Measurements from ENCODE around the gene RASSF8. TPM values are rescaled to one million over a fixed set of nuclear protein-coding genes. Genes with fewer than 3 reads are reported as not detected.

RASSF8 gene
- total RNA-seq, 1 experiment from 2014 or later = 26.5 TPM

DNA sequence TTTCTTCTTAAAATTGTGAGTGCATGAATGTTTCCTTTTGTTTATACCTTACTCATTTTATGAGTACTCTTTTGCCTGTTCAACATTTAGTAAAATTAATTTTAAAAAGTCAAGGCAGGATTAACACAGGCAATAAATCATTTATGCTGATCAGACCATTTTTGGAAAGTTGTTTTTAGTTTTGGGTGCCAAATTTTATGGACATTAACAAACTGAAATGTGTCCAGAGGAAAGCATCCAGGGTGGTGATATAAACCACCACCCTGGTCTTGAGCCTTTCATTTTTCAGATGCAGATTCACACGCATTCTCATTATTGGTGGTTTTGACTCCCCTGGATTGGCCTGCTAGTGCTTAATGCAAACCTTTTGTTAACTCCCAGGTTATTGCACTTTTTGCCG lies 26.3 kb downstream of the RASSF8 start:
- no peaks in the 10 kb centered on the region for H3K9me2 ChIP-seq (ENCODE audit: insufficient read depth)
- H3K4me1 ChIP-seq (replicated peaks; ENCODE audit: insufficient read depth) = no peaks in the 10 kb centered on the region
- H3K4me3 ChIP-seq = no peak overlapping the region
- no peak overlapping the region for H3K27ac ChIP-seq
- no peak overlapping the region for H3K4me2 ChIP-seq
- H4K20me1 ChIP-seq (ENCODE audit: insufficient read depth) = no peaks in the 10 kb centered on the region
- no peaks in the 10 kb centered on the region for H3K27me3 ChIP-seq (ENCODE audit: insufficient read depth, low read depth)
- no peaks in the 10 kb centered on the region for H3K36me3 ChIP-seq (ENCODE audit: low read depth)
- DNase-seq = no peak
- TF ChIP-seq EZH2 (IDR thresholded peaks at IDR 0.05; ENCODE audit: low read depth) = no peak
- TF ChIP-seq, protein P1, sequence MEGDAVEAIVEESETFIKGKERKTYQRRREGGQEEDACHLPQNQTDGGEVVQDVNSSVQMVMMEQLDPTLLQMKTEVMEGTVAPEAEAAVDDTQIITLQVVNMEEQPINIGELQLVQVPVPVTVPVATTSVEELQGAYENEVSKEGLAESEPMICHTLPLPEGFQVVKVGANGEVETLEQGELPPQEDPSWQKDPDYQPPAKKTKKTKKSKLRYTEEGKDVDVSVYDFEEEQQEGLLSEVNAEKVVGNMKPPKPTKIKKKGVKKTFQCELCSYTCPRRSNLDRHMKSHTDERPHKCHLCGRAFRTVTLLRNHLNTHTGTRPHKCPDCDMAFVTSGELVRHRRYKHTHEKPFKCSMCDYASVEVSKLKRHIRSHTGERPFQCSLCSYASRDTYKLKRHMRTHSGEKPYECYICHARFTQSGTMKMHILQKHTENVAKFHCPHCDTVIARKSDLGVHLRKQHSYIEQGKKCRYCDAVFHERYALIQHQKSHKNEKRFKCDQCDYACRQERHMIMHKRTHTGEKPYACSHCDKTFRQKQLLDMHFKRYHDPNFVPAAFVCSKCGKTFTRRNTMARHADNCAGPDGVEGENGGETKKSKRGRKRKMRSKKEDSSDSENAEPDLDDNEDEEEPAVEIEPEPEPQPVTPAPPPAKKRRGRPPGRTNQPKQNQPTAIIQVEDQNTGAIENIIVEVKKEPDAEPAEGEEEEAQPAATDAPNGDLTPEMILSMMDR (conservative IDR thresholded peaks at IDR 0.05) = no peak
- peaks cover 47% of the 10 kb centered on the region for H3K79me2 ChIP-seq (ENCODE audit: low read depth)
- POLR2A ChIA-PET (ENCODE audit: unreplicated experiment) = no interaction called here
- no peaks in the 10 kb centered on the region; the same call in 1 of the 2 replicates for H3F3A ChIP-seq (ENCODE audit: insufficient read depth, low read depth)
- CTCF ChIA-PET = no interaction called here
- no peak overlapping the region for H2AFZ ChIP-seq
- BruUV-seq (replicated peaks) = no TSS peak
- intact Hi-C loops (cut with micrococcal nuclease; ENCODE audit: unreplicated experiment) = no loop called here
- no peaks in the 10 kb centered on the region for H3K9me3 ChIP-seq (ENCODE audit: insufficient read depth, low read depth)

DNA sequence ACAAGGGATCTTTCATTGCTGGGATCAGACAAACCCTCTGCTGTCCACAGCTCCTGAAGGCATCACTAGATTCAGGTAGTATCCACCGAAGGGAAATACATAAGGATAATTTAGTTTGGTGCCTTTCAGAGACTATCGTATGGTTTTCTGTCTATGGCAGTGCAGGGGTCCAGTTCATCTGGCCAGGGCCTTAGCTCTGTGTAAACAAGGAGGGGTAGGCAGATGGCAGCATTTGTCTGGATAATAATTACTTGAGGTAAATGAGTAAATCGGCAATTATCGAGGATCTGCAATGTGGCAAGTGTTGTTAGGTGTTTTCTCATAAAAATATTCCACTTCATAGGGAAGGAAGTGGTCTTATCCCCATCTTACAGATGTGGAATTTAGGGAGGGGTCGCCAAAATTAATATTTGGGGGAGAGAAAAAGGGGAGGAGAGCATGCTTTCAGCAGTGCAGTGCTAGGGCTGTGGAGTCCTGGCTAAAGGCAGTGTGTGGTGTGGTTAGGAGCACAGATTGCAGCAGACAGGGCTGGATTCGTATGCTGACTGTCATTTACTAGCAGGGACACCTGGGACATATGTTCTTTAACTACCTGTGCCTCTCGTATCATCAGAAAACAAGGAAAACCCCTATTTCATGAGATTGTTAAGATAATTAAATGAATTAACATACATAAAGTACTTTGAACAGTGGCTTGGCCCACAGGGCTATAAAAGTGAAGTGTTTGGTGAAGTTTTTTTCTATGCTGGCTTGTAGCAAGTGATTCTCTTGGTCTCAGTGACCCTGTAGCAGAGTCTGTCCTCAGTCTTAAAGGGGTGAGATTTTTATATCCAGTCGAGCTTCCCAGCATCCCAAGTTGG lies 27.1 kb downstream of the RASSF8 start:
- no peaks in the 10 kb centered on the region; the same call in 1 of the 2 replicates for H3F3A ChIP-seq (ENCODE audit: insufficient read depth, low read depth)
- H3K4me1 ChIP-seq (replicated peaks; ENCODE audit: insufficient read depth) = no peaks in the 10 kb centered on the region
- no peak overlapping the region for H3K27ac ChIP-seq
- H3K9me2 ChIP-seq (ENCODE audit: insufficient read depth) = no peaks in the 10 kb centered on the region
- peaks cover 42% of the 10 kb centered on the region for H3K79me2 ChIP-seq (ENCODE audit: low read depth)
- H2AFZ ChIP-seq = no peak overlapping the region
- ChIA-PET POLR2A (ENCODE audit: unreplicated experiment) (interaction anchor here (0.5 to 0.7 kb wide), 2 partner anchors 12 to 565 kb away, joined by 3 to 10 read pairs; no protein-coding TSS in a partner anchor), CTCF (no interaction called here)
- no TSS peak for BruUV-seq (replicated peaks)
- no peaks in the 10 kb centered on the region for H3K9me3 ChIP-seq (ENCODE audit: insufficient read depth, low read depth)
- H3K4me2 ChIP-seq = no peak overlapping the region
- H4K20me1 ChIP-seq (ENCODE audit: insufficient read depth) = no peaks in the 10 kb centered on the region
- TF ChIP-seq EZH2 (IDR thresholded peaks at IDR 0.05; ENCODE audit: low read depth) = no peak
- TF ChIP-seq, protein P1 (conservative IDR thresholded peaks at IDR 0.05) = no peak
- no peaks in the 10 kb centered on the region for H3K36me3 ChIP-seq (ENCODE audit: low read depth)
- intact Hi-C loops (cut with micrococcal nuclease; ENCODE audit: unreplicated experiment) = no loop called here
- DNase-seq = no peak
- H3K27me3 ChIP-seq (ENCODE audit: insufficient read depth, low read depth) = no peaks in the 10 kb centered on the region
- no peak overlapping the region for H3K4me3 ChIP-seq

DNA sequence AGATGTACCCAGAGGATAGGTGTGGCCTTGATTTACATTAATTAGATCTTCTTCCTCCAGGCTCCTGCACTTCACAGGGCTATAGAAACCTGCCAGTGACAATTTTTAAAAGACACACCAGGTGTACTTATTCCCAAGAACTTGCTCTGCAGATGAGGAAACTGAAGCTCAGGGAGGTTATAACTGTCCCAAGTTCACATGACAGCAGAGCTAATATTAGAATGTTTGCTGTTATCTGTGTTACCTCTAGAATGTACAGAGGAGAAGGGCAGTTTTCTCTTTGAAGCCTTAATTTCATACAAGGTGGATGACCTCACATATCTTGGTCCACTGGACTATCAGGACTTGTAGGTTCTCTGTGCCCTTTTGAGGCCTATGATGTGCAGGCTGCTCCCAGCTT lies 27.7 kb downstream of the RASSF8 start:
- TF ChIP-seq, protein P1 (conservative IDR thresholded peaks at IDR 0.05) = no peak
- TF ChIP-seq EZH2 (IDR thresholded peaks at IDR 0.05; ENCODE audit: low read depth) = no peak
- H3K79me2 ChIP-seq (ENCODE audit: low read depth) = peaks cover 38% of the 10 kb centered on the region; the same call in 1 of the 2 replicates

More for the DNA sequence above, 27.7 kb downstream of the RASSF8 start:
- H3K4me3 ChIP-seq = no peak overlapping the region
- BruUV-seq (replicated peaks) = no TSS peak
- no peaks in the 10 kb centered on the region for H3K9me2 ChIP-seq (ENCODE audit: insufficient read depth)
- H3K4me2 ChIP-seq = no peak overlapping the region
- H3K36me3 ChIP-seq (ENCODE audit: low read depth) = no peaks in the 10 kb centered on the region
- no peak for DNase-seq
- intact Hi-C loops (cut with micrococcal nuclease; ENCODE audit: unreplicated experiment) = no loop called here
- no peak overlapping the region for H2AFZ ChIP-seq
- H3K9me3 ChIP-seq (ENCODE audit: insufficient read depth, low read depth) = no peaks in the 10 kb centered on the region
- no peak overlapping the region for H3K27ac ChIP-seq
- H3K4me1 ChIP-seq (replicated peaks; ENCODE audit: insufficient read depth) = no peaks in the 10 kb centered on the region
- H4K20me1 ChIP-seq (ENCODE audit: insufficient read depth) = no peaks in the 10 kb centered on the region
- H3F3A ChIP-seq (ENCODE audit: insufficient read depth, low read depth) = no peaks in the 10 kb centered on the region; the same call in 1 of the 2 replicates
- no peaks in the 10 kb centered on the region for H3K27me3 ChIP-seq (ENCODE audit: insufficient read depth, low read depth)
- CTCF ChIA-PET = no interaction called here
- POLR2A ChIA-PET (ENCODE audit: unreplicated experiment) = no interaction called here

Measured in PC-9 (cell line).